Breast epithelium (tissue), 3 donors: ENCODE data around the gene TACR3.

Experiments used
- CTCF ChIP-seq, 3 donors: fragments of 450-650 bp; IDR thresholded peaks; one replicate each; pipeline ENCODE4 v1.5.1; 2016 to 2017; ENCODE audit warnings: antibody characterized with exemption in 3 of 3, mild to moderate bottlenecking in 3 of 3, moderate library complexity in 3 of 3
- POLR2A ChIP-seq: fragments of 450-650 bp; IDR thresholded peaks from one replicate; pipeline ENCODE4 v1.6.1; 2016; ENCODE audit warnings: antibody characterized with exemption, mild to moderate bottlenecking, moderate library complexity
- POLR2AphosphoS5 ChIP-seq, 3 donors: sonication (generic); formaldehyde crosslinking; IDR thresholded peaks; one replicate each; pipeline ENCODE4 v1.6.1; 2017; ENCODE audit warnings: antibody characterized with exemption in 3 of 3

- TF ChIP-seq CTCF (IDR thresholded peaks at IDR 0.05) (no peak), POLR2AphosphoS5 (IDR thresholded peaks at IDR 0.05) (no peak), POLR2A (no peak)
Measured at GRCh38 chr4:103664436-103665075, 55.2 kb downstream of the TACR3 start.
